T-cell (primary cell): ENCODE results near the gene PCDH9. TPM values are rescaled to one million over a fixed set of nuclear protein-coding genes. Genes with fewer than 3 reads are reported as not detected.

Source experiments
- ATAC-seq, 4 experiments: fragments of 200-7000 bp in 3 of 4; fragments of 150-1000 bp in 1 of 4; cut with Tn5 transposase; replicated peaks in 1 of 4; 1 replicate in 3 of 4; 2 replicates in 1 of 4; pipeline ENCODE4 v1.10.0; 2021; ENCODE audit warnings: moderate library complexity in 3 of 4, mild to moderate bottlenecking in 2 of 4, moderate number of reproducible peaks in 1 of 4
- CTCF ChIA-PET, 2 donors: fragments of 300-600 bp; sonication (Branson Sonifier 250); formaldehyde crosslinking; loops; one replicate each; lab custom pipeline; 2022; ENCODE audit warnings: antibody characterized with exemption in 2 of 2; lab: Charles Lee
- POLR2A ChIA-PET, 2 donors: fragments of 300-600 bp; sonication (Branson Sonifier 250); formaldehyde crosslinking; loops; one replicate each; lab custom pipeline; 2022; ENCODE audit warnings: antibody characterized with exemption in 2 of 2; lab: Charles Lee
- DNase-seq, 35 experiments: peaks; one replicate each; pipeline versions ENCODE4 v3.0.0 to v3.0.0-alpha.2; 2013 to 2023
- H3K27ac ChIP-seq: one replicate; pipeline ENCODE4 v1.5.1; 2013; ENCODE audit warnings: low read length
- H3K27me3 ChIP-seq, 2 experiments: replicated peaks in 1 of 2; 1 replicate in 1 of 2; 2 replicates in 1 of 2; pipeline versions ENCODE4 v1.6.1 to v1.7.0; 2013; ENCODE audit warnings: low read length in 1 of 2, mixed read lengths in 1 of 2; ENCODE audit not compliant: control insufficient read depth in 2 of 2, insufficient read depth in 2 of 2; ENCODE audit errors: extremely low read depth in 1 of 2
- H3K36me3 ChIP-seq, 2 donors: 1 replicate in 1 of 2; 2 replicates in 1 of 2; pipeline versions ENCODE4 v1.6.1 to v1.7.0; 2013; ENCODE audit warnings: low read length in 1 of 2; ENCODE audit not compliant: control insufficient read depth in 2 of 2, insufficient read depth in 1 of 2; ENCODE audit errors: extremely low read depth in 1 of 2
- H3K4me1 ChIP-seq, 2 experiments: 1 replicate in 1 of 2; 2 replicates in 1 of 2; pipeline versions ENCODE4 v1.6.1 to v1.7.0; 2013; ENCODE audit warnings: low read length in 2 of 2, mixed read lengths in 1 of 2; ENCODE audit not compliant: insufficient read depth in 2 of 2, control insufficient read depth in 1 of 2; ENCODE audit errors: extremely low read depth in 1 of 2
- H3K4me3 ChIP-seq, 2 donors: 1 replicate in 1 of 2; 2 replicates in 1 of 2; pipeline versions ENCODE4 v1.5.1 to v1.7.0; 2013; ENCODE audit warnings: mild to moderate bottlenecking in 2 of 2, low read length in 1 of 2, moderate library complexity in 1 of 2; ENCODE audit not compliant: control insufficient read depth in 1 of 2; ENCODE audit errors: extremely low read depth in 1 of 2
- H3K9me3 ChIP-seq: 2 replicates; pipeline ENCODE4 v1.7.0; 2013
- H3K27ac Mint-ChIP-seq, 2 donors: one replicate each; pipeline ENCODE4 v1.8.0; 2020 to 2021; ENCODE audit warnings: mild to moderate bottlenecking in 2 of 2, mixed read lengths in 2 of 2
- H3K27me3 Mint-ChIP-seq, 2 donors: one replicate each; pipeline ENCODE4 v1.8.0; 2021 to 2022; ENCODE audit warnings: mixed read lengths in 2 of 2
- H3K36me3 Mint-ChIP-seq: one replicate; pipeline ENCODE4 v1.8.0; 2021; ENCODE audit warnings: mixed read lengths
- H3K4me1 Mint-ChIP-seq, 3 donors: one replicate each; pipeline ENCODE4 v1.8.0; 2020 to 2022; ENCODE audit warnings: mixed read lengths in 3 of 3, mild to moderate bottlenecking in 1 of 3
- H3K4me3 Mint-ChIP-seq, 3 donors: one replicate each; pipeline ENCODE4 v1.8.0; 2020 to 2022; ENCODE audit warnings: mild to moderate bottlenecking in 3 of 3, mixed read lengths in 3 of 3, moderate library complexity in 3 of 3
- H3K9me3 Mint-ChIP-seq, 3 donors: one replicate each; pipeline ENCODE4 v1.8.0; 2020 to 2022; ENCODE audit warnings: mixed read lengths in 3 of 3
- WGBS: methylation state at CpG from one replicate; pipeline ENCODE4 v1.1.5; 2013; ENCODE audit warnings: missing lambda C conversion rate; ENCODE audit not compliant: insufficient coverage; 5-methylcytosine and 5-hydroxymethylcytosine counted together
- total RNA-seq, 35 experiments: library from RNA in 6 of 35; stranded (reverse) in 6 of 35; fragments of 120-200 nt in 1 of 35; gene quantifications; one replicate each; pipeline versions ENCODE4 v1.2.1 to v1.2.4 and lab custom pipeline; 2013 to 2026

The PCDH9 gene
- total RNA-seq, 5 donors from 2014 or later (not counting 1 experiment from before 2014, with no cell fraction given): 0.38 to 1.3 (median 0.53) TPM

DNA sequence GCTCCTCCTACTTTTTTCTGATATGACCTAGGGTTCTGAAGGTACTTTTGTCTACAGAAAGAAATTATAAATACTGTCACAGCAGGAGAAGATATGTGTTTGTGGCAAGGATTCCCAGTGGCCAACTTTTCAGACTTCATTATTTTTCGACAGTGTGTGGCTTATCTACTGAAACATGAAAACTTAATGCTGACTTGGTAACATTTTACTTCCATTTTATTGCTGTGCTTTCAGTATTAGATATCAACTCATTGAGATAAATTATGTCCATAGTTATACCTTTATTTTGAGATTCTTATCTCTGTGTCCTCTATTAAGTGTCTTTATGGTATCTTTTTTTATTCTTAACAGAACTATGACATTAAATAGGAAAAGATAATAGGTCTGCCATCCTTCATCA is 700.0 kb downstream of the PCDH9 start:
- Mint-ChIP-seq H3K9me3 (peaks cover 3 to 8% (median 5%) of the 10 kb centered on the region in 3 donors), H3K4me3 (no peak overlapping the region), H3K36me3 (no peaks in the 10 kb centered on the region), H3K4me1 (no peaks in the 10 kb centered on the region), H3K27ac (no peak overlapping the region), H3K27me3 (no peaks in the 10 kb centered on the region)
- H3K9me3 ChIP-seq: no peaks in the 10 kb centered on the region
- H3K27ac ChIP-seq: no peak overlapping the region
- H3K27me3 ChIP-seq: no peaks in the 10 kb centered on the region
- H3K36me3 ChIP-seq: no peaks in the 10 kb centered on the region
- H3K4me1 ChIP-seq: no peaks in the 10 kb centered on the region
- no peak overlapping the region for H3K4me3 ChIP-seq
- ATAC-seq: no peak
- POLR2A ChIA-PET: no interaction called here
- WGBS: no CpG with 5 or more reads among the region's 1 CpG
- CTCF ChIA-PET: no interaction called here
- no peak for DNase-seq

DNA sequence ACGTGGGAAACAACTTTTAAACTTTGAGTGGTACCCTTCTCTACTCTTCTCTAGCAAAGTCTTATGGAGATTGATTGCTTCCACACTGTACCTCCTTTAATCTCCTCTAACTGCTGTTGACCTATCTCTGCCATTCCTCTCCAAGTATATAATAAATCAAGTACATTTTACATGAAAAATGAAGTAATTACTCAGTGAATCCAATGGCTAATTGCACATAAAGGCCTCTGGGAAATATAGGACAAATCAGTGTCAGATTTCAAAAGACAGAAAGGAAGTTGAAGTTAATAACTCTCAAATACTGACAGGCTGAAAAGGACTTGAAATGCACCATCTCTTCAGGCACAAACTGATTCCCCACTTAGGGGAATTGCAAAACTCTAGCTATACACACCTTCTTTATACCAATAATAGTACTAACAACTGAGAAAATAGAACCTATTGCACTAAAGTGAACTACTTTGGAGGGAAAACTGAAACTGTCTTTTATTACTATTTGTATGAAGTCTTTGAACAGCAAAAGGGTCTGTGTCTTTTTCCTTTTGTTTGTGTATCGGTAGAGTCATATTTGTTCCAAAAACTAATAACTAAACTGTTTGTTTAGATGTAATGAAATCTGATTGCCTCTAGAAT is 701.1 kb downstream of the PCDH9 start:
- DNase-seq (no peak), ATAC-seq (no peak)
- no peaks in the 10 kb centered on the region for H3K4me1 ChIP-seq
- ChIA-PET CTCF (no interaction called here), POLR2A (no interaction called here)
- no peaks in the 10 kb centered on the region for H3K36me3 ChIP-seq
- Mint-ChIP-seq H3K27me3 (no peaks in the 10 kb centered on the region), H3K27ac (no peak overlapping the region), H3K9me3 (peaks cover 4 to 10% (median 5%) of the 10 kb centered on the region in 3 donors), H3K4me3 (no peak overlapping the region), H3K4me1 (no peaks in the 10 kb centered on the region), H3K36me3 (no peaks in the 10 kb centered on the region)
- no CpG with 5 or more reads among the region's 2 CpGs for WGBS
- no peaks in the 10 kb centered on the region for H3K27me3 ChIP-seq
- no peak overlapping the region for H3K27ac ChIP-seq
- no peak overlapping the region for H3K4me3 ChIP-seq
- no peaks in the 10 kb centered on the region for H3K9me3 ChIP-seq

DNA sequence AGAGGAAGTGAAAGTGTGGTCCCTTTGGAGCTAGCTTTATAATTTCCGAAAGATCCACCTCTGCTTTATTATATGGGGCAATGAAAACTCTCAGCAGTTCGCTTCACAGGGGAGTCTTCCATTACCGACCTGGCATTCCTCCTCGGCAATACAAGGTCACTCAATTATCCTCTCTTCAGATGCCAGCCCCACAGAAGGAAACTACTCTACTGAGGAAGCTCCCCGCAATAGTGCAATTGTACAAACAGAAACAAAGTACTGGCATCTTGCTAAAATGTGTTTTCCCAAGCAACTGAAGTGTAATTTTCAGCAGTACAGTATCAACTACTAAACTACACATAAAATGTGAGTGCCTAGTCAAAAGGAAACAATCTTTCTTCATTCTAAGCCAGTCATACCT is 702.0 kb downstream of the PCDH9 start:
- Mint-ChIP-seq H3K27me3 (no peaks in the 10 kb centered on the region), H3K4me1 (no peaks in the 10 kb centered on the region), H3K36me3 (no peaks in the 10 kb centered on the region), H3K9me3 (peaks cover 4 to 10% (median 5%) of the 10 kb centered on the region in 3 donors), H3K27ac (no peak overlapping the region), H3K4me3 (no peak overlapping the region)
- no peaks in the 10 kb centered on the region for H3K4me1 ChIP-seq
- WGBS: no CpG with 5 or more reads among the region's 5 CpGs
- no peak for DNase-seq
- no peaks in the 10 kb centered on the region for H3K9me3 ChIP-seq
- no peaks in the 10 kb centered on the region for H3K27me3 ChIP-seq
- ATAC-seq: no peak
- no peaks in the 10 kb centered on the region for H3K36me3 ChIP-seq
- no peak overlapping the region for H3K4me3 ChIP-seq
- ChIA-PET POLR2A (no interaction called here), CTCF (no interaction called here)
- no peak overlapping the region for H3K27ac ChIP-seq

DNA sequence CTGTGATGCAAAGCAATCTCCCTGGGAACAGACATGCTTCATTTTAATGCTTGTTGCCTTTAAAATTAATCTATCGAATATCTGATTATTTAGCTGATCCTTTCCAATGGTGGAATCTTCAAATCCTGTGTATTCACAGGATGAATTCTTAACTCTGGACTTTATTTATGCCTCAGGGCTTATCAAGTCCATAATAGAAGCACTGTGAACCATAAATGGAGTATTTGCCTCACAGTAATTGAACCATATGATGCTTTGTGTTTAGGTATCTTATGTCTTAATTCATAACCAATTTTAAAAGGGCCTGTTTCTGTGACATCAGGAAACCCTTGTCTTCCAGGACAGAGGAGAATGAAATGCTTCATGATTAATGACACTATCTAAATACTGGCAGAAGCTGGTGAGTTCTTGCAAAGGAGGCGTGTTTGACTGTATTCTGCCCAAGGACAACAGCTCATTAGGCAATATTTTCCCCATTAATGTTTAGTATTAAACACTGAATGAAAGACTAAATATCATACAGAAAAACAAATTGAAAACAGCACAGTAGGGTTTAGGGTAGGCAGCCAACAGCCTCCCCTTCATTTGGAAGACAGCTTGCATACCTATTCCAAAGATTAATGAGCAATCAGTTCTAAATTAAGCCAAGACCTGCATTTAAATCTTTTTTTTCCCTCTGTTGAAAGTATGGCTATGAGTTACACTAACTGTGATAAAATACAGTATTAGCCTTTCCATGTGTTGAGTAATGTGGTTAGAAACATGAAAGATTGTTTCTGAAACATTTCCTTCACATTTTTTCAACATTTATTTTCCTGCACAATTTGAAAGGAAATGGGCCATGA is 709.4 kb downstream of the PCDH9 start:
- H3K36me3 Mint-ChIP-seq: no peaks in the 10 kb centered on the region
- no peak for ATAC-seq
- Histone ChIP-seq H3K27ac (no peak overlapping the region), H3K4me1 (no peaks in the 10 kb centered on the region), H3K36me3 (no peaks in the 10 kb centered on the region), H3K4me3 (no peak overlapping the region), H3K9me3 (no peaks in the 10 kb centered on the region), H3K27me3 (no peaks in the 10 kb centered on the region)
- no peak overlapping the region for H3K27ac Mint-ChIP-seq
- no peak for DNase-seq
- no peaks in the 10 kb centered on the region for H3K4me1 Mint-ChIP-seq
- H3K27me3 Mint-ChIP-seq: no peaks in the 10 kb centered on the region
- POLR2A ChIA-PET: no interaction called here
- CTCF ChIA-PET: no interaction called here
- peaks cover 5 to 13% (median 6%) of the 10 kb centered on the region in 3 donors for H3K9me3 Mint-ChIP-seq
- H3K4me3 Mint-ChIP-seq: no peak overlapping the region
- no CpG with 5 or more reads among the region's 2 CpGs for WGBS

DNA sequence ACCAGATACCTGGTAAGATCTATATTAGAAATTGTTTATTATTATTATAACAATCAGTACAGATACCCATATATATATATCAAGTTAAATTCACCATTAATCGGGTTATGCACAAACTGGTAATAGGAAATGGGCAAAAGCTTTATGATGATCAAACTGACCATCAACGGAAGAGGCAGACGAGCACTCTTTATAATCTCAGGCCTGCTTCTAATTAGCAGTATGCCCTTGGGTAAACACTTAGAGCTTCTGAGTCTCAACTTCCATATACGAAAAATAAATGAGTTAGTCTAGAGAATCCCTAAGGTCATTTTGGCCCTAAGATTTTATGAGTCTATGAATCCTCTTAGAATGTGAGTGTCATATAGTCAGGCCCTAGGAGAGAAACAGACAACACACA is 710.9 kb downstream of the PCDH9 start:
- DNase-seq: no peak
- CTCF ChIA-PET: no interaction called here
- Mint-ChIP-seq H3K27me3 (no peaks in the 10 kb centered on the region), H3K4me3 (no peak overlapping the region), H3K36me3 (no peaks in the 10 kb centered on the region), H3K27ac (no peak overlapping the region), H3K4me1 (no peaks in the 10 kb centered on the region), H3K9me3 (peaks cover 0 to 9% (median 2%) of the 10 kb centered on the region in 3 donors)
- ATAC-seq: no peak
- no peaks in the 10 kb centered on the region for H3K27me3 ChIP-seq
- no peaks in the 10 kb centered on the region for H3K9me3 ChIP-seq
- POLR2A ChIA-PET: interaction anchor here in 1 of 2 donors (0.6 kb wide), 1 partner anchor 92 kb away, joined by 3 read pairs; no protein-coding TSS in a partner anchor
- H3K4me3 ChIP-seq: no peak overlapping the region
- H3K36me3 ChIP-seq: no peaks in the 10 kb centered on the region
- no peak overlapping the region for H3K27ac ChIP-seq
- H3K4me1 ChIP-seq: no peaks in the 10 kb centered on the region
- WGBS: no CpG with 5 or more reads among the region's 4 CpGs

DNA sequence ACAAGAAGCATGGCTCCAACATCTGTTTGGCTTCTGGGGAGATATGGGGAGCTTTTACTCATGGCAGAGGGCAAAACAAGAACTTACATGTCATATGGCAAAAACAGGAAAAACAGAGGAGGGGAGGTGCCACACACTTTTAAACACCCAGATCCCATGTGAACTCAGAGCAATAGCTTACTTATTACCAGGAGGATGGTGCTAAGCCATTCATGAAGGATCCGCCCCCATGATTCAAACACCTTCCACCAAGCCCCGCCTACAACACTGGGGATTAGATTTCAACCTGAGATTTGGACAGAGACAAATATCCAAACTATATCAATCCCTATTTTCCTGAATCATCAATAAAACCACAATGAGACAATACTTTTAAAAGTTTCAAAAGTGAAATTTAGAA is 712.1 kb downstream of the PCDH9 start:
- ChIA-PET CTCF (no interaction called here), POLR2A (no interaction called here)
- no peaks in the 10 kb centered on the region for H3K36me3 ChIP-seq
- DNase-seq (no peak), ATAC-seq (no peak)
- H3K9me3 ChIP-seq: no peaks in the 10 kb centered on the region
- Mint-ChIP-seq H3K9me3 (peaks cover 0 to 9% (median 2%) of the 10 kb centered on the region in 3 donors), H3K36me3 (no peaks in the 10 kb centered on the region), H3K27ac (no peak overlapping the region), H3K4me3 (no peak overlapping the region), H3K27me3 (no peaks in the 10 kb centered on the region), H3K4me1 (no peaks in the 10 kb centered on the region)
- H3K4me1 ChIP-seq: no peaks in the 10 kb centered on the region
- H3K4me3 ChIP-seq: no peak overlapping the region
- WGBS: 83% methylated on average over 1 of the region's 2 CpGs
- H3K27me3 ChIP-seq: no peaks in the 10 kb centered on the region
- no peak overlapping the region for H3K27ac ChIP-seq
